Ishikawa (cell line): ENCODE data around the gene FAM221B.

Source experiments
- CREB1 ChIP-seq: IDR thresholded peaks from 2 replicates; pipeline ENCODE4 v1.6.1; 2012; ENCODE audit warnings: low read depth
- REST ChIP-seq: IDR thresholded peaks from 2 replicates; pipeline ENCODE4 v1.6.1; 2012; ENCODE audit warnings: low read depth, mild to moderate bottlenecking
- USF1 ChIP-seq: IDR thresholded peaks from 2 replicates; pipeline ENCODE4 v1.6.1; 2012

DNA sequence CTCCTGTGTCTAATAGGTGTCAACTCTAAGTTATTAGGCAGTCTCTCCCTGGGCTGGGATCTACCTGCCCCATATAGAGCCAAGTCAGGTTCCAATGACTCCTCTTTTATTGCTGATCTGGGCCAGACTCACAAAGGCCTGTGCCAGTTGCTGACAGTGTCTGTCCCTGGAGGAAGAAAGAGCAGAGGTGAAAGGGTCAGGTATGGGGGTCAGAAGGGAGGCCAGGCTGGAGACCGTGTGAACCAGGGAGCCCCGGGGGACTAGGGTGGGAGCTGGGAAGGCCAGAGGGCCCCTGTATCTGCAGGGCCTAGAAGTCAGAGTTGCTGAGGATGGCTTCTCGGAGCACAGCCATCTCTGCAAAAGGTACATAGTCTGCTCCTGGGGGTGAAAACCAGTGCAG lies 10.2 kb downstream of the FAM221B start:
- no peak for TF ChIP-seq CREB1
- no peak for TF ChIP-seq USF1
- no peak for TF ChIP-seq REST
